K562 (cell line): ENCODE data around the gene CPSF2. TPM values are rescaled to one million over a fixed set of nuclear protein-coding genes. Genes with fewer than 3 reads are reported as not detected.

ENCODE experiments used
- CHD1 ChIP-seq: fragments of 200-600 bp; sonication (generic); IDR thresholded peaks from one replicate; pipeline ENCODE4 v1.6.1; 2012; ENCODE audit warnings: mild to moderate bottlenecking, moderate library complexity, low read length, inconsistent platforms
- CREB1 ChIP-seq, 2 experiments: sonication (generic) in 1 of 2; formaldehyde crosslinking in 1 of 2; IDR thresholded peaks; 2 replicates each; pipeline versions ENCODE4 v1.6.1 to v1.8.0; 2012 to 2022; ENCODE audit warnings: inconsistent platforms in 1 of 2, mild to moderate bottlenecking in 1 of 2, missing genetic modification reagents in 1 of 2, moderate library complexity in 1 of 2
- EWSR1 ChIP-seq: fragments of 450-650 bp; IDR thresholded peaks from 2 replicates; pipeline ENCODE4 v1.6.1; 2018; ENCODE audit warnings: borderline replicate concordance, mild to moderate bottlenecking, low read depth, moderate library complexity; ENCODE audit not compliant: partially characterized antibody
- HOXB6 ChIP-seq: fragments of 250-450 bp; sonication (Bioruptor Pico); IDR thresholded peaks from 2 replicates; pipeline ENCODE4 v1.5.1; 2022; ENCODE audit warnings: mild to moderate bottlenecking, borderline replicate concordance
- IRF1 ChIP-seq: sonication (generic); formaldehyde crosslinking; IDR thresholded peaks from 2 replicates; pipeline ENCODE4 v1.8.0; 2022; ENCODE audit warnings: missing genetic modification reagents, mild to moderate bottlenecking, borderline replicate concordance
- POLR3A ChIP-seq: IDR thresholded peaks from 2 replicates; pipeline ENCODE4 v1.6.1; 2011; ENCODE audit warnings: borderline replicate concordance, mild to moderate bottlenecking, moderate library complexity; ENCODE audit not compliant: insufficient read length, insufficient read depth; ENCODE audit errors: extremely low read depth
- SAFB ChIP-seq: fragments of 200-400 bp; formaldehyde crosslinking; IDR thresholded peaks from 2 replicates; pipeline ENCODE4 v1.6.1; 2017; ENCODE audit warnings: low read depth, low read length, borderline replicate concordance
- TRIM28 ChIP-seq: fragments of 450-650 bp; IDR thresholded peaks from 2 replicates; pipeline ENCODE4 v1.6.1; 2017
- ZNF232 ChIP-seq: sonication (generic); formaldehyde crosslinking; IDR thresholded peaks from 2 replicates; pipeline ENCODE4 v1.8.0; 2022; ENCODE audit warnings: mild to moderate bottlenecking, missing genetic modification reagents
- ZNF41 ChIP-seq: fragments of 250-450 bp; sonication (Bioruptor Pico); conservative IDR thresholded peaks from 2 replicates; pipeline ENCODE4 v1.4.0; 2020; ENCODE audit warnings: mild to moderate bottlenecking
- ZNF778 ChIP-seq: fragments of 450-650 bp; formaldehyde crosslinking; IDR thresholded peaks from 2 replicates; pipeline ENCODE4 v1.4.0; 2020; ENCODE audit warnings: mild to moderate bottlenecking, moderate library complexity
- polyA plus RNA-seq, 8 experiments: library from polyadenylated mRNA; depleted of rRNA in 4 of 8; stranded (reverse) in 5 of 8; unstranded in 3 of 8; fragments of >200 nt; fragmentation: Nextera tagmentation in 2 of 8; fragmentation: Illumina TruSeq in 1 of 8; extraction: Ambion mirVana in 2 of 8; extraction: Trizol in 1 of 8; gene quantifications; 2 replicates each; pipeline versions ENCODE4 v1.2.1 to v1.2.3, GENCODE V29; 2011 to 2014; ENCODE audit warnings: inconsistent platforms in 1 of 8, missing spikeins in 1 of 8
- total RNA-seq, 7 experiments: library from RNA; depleted of rRNA in 6 of 7; stranded (reverse); fragments of >200 nt in 6 of 7; fragmentation: Illumina TruSeq in 2 of 7; extraction: Trizol in 2 of 7; gene quantifications; 2 replicates each; pipeline versions ENCODE4 v1.2.1 to v1.2.3, GENCODE V29; 2011 to 2021; ENCODE audit warnings: low replicate concordance in 1 of 7
- TF ChIP-seq, protein P1 (sequence below), 2 experiments: fragments of 450-650 bp in 1 of 2; sonication (generic) in 1 of 2; formaldehyde crosslinking in 1 of 2; IDR thresholded peaks; 2 replicates each; pipeline versions ENCODE4 v1.7.1 to v1.9.0; 2016 to 2022; ENCODE audit warnings: inconsistent platforms in 1 of 2, mild to moderate bottlenecking in 1 of 2, missing genetic modification reagents in 1 of 2
- TF ChIP-seq, protein P2 (sequence below): fragments of 450-650 bp; IDR thresholded peaks from 2 replicates; pipeline ENCODE4 v1.7.1; 2018; ENCODE audit warnings: mild to moderate bottlenecking, low read depth; ENCODE audit not compliant: partially characterized antibody

CPSF2 gene
- total and polyA plus RNA-seq, 9 of the 15 experiments (the other 6 are each of a cell fraction or from before 2014, with no cell fraction given): 20.8 to 71.3 (median 49.0) TPM

GRCh38 chr14:92106143-92106926 is 15.4 kb upstream of the CPSF2 start, which contains the start of gene ATXN3 (continued):
- TF ChIP-seq, protein P1, sequence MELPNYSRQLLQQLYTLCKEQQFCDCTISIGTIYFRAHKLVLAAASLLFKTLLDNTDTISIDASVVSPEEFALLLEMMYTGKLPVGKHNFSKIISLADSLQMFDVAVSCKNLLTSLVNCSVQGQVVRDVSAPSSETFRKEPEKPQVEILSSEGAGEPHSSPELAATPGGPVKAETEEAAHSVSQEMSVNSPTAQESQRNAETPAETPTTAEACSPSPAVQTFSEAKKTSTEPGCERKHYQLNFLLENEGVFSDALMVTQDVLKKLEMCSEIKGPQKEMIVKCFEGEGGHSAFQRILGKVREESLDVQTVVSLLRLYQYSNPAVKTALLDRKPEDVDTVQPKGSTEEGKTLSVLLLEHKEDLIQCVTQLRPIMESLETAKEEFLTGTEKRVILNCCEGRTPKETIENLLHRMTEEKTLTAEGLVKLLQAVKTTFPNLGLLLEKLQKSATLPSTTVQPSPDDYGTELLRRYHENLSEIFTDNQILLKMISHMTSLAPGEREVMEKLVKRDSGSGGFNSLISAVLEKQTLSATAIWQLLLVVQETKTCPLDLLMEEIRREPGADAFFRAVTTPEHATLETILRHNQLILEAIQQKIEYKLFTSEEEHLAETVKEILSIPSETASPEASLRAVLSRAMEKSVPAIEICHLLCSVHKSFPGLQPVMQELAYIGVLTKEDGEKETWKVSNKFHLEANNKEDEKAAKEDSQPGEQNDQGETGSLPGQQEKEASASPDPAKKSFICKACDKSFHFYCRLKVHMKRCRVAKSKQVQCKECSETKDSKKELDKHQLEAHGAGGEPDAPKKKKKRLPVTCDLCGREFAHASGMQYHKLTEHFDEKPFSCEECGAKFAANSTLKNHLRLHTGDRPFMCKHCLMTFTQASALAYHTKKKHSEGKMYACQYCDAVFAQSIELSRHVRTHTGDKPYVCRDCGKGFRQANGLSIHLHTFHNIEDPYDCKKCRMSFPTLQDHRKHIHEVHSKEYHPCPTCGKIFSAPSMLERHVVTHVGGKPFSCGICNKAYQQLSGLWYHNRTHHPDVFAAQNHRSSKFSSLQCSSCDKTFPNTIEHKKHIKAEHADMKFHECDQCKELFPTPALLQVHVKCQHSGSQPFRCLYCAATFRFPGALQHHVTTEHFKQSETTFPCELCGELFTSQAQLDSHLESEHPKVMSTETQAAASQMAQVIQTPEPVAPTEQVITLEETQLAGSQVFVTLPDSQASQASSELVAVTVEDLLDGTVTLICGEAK (IDR thresholded peaks at IDR 0.05): no peak
- TF ChIP-seq, protein P1 (CRISPR knock-in tag; IDR thresholded peaks at IDR 0.05): no peak
- TF ChIP-seq HOXB6: no peak
- no peak for TF ChIP-seq CHD1
- TF ChIP-seq POLR3A: no peak
- TF ChIP-seq, protein P2, sequence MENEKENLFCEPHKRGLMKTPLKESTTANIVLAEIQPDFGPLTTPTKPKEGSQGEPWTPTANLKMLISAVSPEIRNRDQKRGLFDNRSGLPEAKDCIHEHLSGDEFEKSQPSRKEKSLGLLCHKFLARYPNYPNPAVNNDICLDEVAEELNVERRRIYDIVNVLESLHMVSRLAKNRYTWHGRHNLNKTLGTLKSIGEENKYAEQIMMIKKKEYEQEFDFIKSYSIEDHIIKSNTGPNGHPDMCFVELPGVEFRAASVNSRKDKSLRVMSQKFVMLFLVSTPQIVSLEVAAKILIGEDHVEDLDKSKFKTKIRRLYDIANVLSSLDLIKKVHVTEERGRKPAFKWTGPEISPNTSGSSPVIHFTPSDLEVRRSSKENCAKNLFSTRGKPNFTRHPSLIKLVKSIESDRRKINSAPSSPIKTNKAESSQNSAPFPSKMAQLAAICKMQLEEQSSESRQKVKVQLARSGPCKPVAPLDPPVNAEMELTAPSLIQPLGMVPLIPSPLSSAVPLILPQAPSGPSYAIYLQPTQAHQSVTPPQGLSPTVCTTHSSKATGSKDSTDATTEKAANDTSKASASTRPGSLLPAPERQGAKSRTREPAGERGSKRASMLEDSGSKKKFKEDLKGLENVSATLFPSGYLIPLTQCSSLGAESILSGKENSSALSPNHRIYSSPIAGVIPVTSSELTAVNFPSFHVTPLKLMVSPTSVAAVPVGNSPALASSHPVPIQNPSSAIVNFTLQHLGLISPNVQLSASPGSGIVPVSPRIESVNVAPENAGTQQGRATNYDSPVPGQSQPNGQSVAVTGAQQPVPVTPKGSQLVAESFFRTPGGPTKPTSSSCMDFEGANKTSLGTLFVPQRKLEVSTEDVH: no peak
- no peak for TF ChIP-seq TRIM28
- no peak for TF ChIP-seq ZNF41
- TF ChIP-seq CREB1 (IDR thresholded peaks at IDR 0.05): no peak
- TF ChIP-seq CREB1 (CRISPR knock-in tag; IDR thresholded peaks at IDR 0.05): no peak
- TF ChIP-seq ZNF232 (CRISPR knock-in tag): no peak
- TF ChIP-seq SAFB: peak; percentile 63
- no peak for TF ChIP-seq ZNF778
- no peak for TF ChIP-seq EWSR1
- TF ChIP-seq IRF1 (CRISPR knock-in tag): no peak
